ENCODE data around the gene RSPRY1.

Gene RSPRY1

DNA sequence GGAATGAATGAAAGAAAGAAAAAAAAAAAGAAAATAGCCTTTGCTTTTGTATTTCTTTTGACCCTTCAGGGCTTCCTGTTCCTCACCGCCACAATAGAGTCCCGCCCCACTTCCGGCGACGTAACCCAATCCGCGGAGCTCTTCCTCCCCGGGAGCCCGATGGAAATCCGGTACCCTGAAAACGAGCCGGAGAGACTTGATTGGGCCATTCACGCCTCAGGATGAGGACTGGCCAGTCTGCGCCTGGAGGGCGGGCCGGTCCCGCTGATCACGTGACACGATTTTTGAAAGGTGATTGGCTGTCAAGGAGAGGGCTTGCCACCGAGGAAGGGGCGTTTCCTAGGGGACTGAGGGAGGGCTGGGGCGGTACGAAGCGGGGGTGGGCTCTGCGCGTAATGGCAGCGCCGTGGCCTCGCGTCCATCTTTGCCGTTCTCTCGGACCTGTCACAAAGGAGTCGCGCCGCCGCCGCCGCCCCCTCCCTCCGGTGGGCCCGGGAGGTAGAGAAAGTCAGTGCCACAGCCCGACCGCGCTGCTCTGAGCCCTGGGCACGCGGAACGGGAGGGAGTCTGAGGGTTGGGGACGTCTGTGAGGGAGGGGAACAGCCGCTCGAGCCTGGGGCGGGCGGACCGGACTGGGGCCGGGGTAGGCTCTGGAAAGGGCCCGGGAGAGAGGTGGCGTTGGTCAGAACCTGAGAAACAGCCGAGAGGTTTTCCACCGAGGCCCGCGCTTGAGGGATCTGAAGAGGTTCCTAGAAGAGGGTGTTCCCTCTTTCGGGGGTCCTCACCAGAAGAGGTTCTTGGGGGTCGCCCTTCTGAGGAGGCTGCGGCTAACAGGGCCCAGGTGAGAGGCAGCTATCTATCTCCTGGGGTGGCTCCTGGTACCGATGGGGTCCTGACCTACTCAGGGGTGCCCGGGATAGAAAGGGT lies at the start of gene RSPRY1, which contains the start of gene PSME3IP1:
Gene RSPRY1 (plus strand): TSS at position 385 of the 927 bp plus-strand sequence. CDS start 18,330 bp downstream, outside the sequence.
Gene PSME3IP1 (minus strand): TSS at position 95 of the 927 bp plus-strand sequence. CDS start 12,185 bp downstream, outside the sequence.
- peak; percentile 100 for DNase-seq (ENCODE audit: low spot score)

DNA sequence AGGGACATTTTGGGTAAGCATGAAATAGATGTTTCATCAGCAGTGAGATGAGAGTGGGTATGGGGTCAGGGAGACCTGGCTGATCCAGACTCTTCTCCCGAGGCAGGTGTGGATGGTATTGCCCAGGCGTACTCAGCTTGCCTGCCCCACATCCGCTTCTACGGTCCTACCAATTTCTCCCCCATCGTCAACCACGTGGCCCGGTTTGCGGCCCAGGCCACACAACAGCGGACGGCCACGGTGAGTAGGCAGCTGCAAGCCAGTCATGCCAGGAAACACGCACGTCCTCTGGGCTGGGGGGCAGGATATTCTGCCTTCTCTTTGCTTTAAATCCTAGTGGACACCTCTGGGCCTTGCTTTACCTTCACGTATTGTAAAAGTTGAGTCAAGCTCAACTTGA lies 49.1 kb upstream of the RSPRY1 start:
- DNase-seq (ENCODE audit: low spot score): no peak

DNA sequence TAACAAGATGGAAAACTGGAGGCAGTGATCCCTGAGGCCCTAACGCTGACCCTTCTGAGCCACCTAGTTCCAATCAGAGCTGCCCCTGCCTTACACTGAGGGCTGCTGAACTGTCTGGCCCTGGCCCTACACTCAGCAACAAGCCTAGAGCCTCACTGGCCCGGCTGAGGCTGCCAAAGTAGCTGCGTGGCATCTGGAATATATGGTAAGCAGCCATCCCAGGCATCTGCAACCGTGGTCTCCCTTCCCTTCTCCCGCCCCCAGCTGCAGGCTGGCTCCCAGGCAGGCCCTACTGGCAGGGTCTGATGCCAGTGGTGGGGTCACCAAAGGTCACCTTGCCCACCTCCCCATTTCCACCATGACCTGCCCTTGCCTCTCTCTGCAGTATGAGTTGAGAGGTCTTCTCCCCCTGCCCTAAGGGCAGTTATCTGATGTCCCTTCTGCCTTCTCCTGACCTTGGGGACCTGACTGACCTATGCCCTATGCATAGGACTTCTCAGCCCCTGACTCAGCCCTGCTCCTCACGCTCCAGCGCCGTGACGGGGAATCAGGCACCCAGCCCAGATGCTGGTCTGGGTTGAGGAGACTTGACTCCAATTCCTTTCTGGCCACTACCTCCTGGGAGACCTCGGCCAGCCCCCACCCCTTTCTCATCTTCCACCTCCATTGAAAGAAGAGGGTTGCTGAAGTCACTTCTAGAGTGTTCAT lies 48.4 kb upstream of the RSPRY1 start:
- DNase-seq (ENCODE audit: low spot score): no peak

DNA sequence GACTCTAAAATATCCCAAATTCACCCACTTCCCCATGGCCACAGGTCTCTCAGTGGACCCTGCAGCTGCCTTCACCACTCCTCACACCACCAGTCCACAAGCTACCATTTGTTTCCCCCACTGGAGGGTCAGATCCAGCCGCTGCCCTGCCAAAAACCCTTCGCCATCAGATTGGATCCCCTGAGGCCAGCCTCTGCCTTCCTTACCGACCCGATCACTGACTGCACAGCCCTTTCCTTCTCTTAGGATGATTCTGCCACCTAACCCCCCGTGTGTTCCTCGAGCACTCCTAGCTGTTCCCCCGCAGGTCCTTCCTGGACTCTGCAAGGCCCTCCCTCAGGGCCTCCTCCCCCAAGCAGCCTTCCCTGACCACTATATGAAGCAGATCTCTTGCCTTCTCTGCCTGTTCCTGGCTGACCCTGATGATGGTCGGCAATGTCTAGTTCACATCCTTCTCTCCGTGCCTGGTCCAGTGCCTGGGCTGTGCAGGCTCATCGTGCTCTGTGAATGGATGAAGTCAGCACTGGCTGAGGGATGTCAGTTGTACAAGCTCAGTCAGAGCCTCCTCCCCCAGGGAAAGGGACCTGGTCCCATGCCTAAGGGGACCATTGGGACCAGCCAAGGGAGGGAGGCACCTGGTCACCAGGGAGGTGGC lies 47.7 kb upstream of the RSPRY1 start:
- DNase-seq (ENCODE audit: low spot score): no peak

DNA sequence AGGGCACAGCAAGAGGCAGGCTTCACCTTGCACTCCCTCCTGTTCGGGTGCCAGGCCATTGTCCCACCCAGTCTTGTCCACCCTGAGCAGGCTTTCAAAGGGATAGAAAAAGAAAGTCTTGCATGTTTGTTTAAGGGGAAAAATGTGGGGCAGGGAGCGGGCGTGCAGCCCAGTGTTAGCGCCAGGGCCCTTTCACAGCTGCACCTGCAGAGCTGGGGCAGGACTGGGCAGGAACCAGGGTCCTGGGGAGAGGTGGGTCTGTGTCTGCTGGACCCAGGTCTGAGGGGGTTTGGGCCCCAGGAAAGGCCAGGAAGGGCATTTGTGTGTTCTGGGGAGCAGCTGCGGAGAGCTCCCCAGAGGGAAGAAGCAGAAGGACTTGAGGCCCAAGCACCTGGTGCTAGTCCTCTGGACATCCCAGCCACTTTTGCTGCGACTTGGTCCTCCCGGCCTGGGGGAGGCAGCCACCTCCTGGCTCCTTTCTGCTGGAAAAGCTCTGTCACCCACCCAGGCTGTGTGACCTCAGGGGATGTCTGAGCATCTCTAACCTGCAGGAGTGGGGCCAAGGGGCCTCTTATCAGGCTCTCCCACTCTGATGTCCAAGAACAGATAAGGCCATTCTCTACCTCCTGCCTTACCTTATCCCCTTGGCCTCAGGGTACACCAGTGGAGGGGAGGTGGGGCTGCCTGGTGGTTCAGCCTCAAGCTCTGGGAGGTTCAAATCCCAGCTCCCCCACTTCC lies 45.0 kb upstream of the RSPRY1 start:
- DNase-seq (ENCODE audit: low spot score): no peak

DNA sequence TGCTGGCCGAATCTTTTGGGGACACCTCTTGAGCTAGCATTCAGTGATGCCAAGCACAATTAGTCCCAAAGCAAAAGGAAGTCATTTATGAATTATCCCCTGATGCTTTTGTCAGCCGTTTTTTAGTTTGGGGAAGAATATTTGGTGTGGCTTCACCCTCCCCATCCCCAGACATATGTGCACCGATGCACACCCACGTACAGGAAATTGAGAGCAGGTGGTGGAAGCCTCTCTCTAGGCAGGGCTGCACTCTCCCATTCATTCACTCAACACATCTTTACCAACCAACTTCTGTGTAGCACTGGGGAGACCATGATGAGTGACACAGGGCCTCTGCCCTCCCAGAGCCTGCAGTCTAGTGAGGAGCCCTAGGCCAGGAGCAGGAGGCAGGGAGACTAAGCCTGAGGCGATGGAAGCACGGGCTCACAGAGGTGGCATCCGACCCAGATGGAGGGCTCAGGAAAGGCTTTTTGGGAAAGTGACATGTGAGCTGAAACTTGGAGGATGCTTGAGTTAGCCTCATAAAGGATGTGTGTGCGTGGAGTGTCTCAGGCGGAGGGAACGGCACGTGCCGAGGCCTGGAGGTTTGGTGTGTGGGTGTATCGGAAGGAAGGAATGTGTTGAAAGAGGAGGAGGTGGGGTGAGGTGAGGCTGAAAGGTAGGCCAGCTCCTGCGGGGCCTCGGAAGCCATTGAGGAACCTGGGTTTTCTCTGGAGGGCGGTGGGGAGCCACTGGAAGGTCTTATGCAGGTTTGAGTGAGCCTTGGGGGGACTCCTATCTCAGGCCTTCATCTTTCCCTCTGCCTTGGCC lies 44.1 kb upstream of the RSPRY1 start:
- DNase-seq (ENCODE audit: low spot score): no peak

DNA sequence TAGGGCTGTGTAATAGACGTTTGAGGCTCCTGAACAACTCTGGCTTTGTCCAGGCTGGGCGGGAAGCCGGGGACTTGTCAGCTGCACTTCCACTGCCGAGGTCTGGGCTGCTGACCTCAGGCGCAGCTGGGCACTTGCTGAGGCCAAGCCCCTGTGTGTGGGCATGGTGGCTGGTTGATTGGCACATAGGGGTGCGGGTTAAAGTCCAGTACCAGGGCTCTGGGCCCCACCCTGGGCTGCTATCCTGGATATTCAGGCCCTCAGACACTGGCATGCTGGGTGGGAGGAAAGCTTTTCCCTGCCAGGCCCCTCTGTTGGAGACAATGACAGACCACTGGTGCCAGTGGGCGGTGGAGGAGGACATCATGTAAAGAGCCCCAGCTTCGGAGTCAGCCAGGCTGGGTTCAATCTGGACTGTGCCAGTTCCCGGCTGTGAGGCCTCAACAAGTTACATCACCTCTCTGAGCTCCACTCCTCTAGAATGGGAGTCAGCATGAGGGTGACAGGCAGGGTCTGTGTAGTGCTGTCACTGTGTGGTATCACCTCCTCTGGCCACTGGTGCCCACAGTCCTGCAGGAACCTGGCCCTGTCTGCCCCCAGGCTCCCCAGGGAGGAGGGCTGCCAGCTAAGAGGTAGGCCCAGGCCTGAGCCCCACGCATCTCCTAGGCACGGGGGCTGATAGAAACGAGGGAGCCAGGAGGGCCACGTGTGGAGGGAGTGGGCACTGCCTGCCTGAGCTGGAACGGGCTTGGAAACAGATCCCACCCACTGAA lies 42.8 kb upstream of the RSPRY1 start:
- no peak for DNase-seq (ENCODE audit: low spot score)

DNA sequence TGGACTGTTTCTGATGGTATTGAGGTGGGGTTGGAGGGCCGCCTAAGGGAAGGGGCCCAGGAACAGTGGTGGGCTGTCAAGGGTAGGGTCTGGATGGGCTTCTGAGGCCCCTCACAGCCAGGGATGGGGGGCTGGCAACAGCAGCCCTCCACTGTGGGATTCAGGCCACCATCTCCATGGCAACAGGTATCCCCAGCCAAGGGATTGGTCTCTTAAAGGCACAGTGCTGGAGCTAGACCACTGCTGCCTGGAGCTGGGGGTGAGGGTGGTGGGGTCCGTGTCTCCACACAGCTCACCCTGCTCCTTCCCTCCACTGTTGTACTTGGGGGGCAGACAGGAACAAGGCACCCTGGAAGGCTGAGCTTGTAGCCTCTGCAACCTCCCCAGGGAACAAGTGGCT lies 42.1 kb upstream of the RSPRY1 start:
- no peak for DNase-seq (ENCODE audit: low spot score)

DNA sequence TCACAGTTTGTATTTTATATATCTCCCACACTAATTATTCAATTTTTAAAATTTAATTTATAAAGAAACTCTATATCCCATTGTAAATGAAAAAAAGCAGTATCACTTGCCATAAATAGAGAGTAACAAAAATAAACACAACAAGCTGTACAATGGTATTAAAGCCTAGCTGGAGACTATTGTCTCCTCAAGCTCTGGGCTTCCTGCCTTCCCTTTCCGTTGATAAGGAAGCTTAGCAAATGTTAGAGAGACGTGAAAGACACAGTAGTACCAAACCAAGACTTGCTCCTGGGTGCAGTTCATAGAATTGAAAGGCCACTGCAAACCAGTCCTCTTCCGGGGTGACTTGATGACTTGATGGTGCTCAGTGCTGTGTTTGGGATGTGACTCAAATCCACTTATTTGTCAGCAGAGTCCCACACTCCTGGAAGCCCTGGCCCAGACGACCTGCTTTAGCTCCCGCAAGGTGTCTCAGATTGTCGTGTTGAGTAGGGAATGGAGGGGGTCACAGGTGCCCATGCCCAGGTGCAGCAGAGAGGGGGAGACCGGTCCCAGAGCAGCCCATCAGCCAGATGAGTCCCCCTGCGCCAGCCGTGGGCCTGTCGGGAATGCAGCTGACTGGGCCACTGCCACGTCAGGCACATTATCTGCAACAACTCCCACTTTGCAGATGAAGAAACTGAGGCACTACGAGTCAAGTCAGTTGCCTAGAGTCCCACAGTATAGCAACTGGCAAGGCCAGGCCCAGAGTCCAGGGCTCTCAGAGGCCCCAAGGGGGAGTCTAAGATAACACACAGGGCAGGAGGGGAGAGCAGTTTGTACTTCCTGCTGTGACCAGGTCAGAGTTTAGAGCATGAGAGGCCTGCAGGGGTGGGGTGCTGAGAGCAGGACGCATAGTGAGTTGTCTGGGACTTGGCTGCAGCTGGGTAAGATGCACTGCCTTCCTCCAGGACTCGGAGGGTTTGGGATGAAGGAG lies 40.8 kb upstream of the RSPRY1 start:
- no peak for DNase-seq (ENCODE audit: low spot score)

DNA sequence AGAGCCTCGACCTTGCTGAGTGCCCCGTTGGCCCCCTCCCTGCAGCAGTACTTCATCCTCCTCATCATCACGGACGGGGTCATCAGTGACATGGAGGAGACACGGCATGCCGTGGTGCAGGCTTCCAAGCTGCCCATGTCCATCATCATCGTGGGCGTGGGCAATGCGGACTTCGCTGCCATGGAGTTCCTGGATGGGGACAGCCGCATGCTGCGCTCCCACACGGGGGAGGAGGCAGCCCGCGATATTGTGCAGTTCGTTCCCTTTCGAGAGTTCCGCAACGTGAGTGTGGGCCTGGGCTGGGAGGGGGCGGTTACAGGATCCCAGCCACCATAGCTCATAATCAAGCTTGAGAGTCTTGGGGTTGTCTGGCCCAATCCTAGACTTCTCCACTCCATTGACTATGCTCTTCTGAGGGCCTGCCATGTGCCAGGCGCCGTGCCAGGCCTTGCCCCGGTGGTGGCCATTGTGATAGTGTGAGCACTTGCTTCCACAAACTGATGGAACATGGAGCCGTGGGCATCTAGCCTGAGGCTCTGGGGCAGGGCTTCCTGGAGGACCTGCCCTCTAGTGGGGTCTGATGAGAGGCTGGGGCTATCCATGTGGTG lies 40.0 kb upstream of the RSPRY1 start:
- no peak for DNase-seq (ENCODE audit: low spot score)

DNA sequence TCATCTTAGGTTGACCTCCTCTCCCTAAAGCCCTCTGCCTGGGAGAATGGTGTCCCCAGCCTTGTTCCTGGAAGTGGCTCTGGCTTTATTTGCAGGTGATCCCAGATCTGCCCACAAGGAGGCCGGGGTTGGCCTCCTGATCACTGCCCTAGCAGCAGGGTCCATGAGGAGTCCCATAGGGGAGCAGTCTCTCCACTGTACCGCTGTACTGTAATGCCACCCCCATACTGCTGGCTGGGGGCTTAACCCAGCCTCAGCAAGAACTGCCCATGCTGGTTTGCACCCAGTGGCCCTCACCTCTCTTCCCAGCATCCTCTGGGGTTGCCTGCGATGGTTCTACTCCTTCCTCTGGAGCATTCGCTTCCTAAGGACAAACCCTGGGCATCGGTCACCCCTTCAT lies 39.4 kb upstream of the RSPRY1 start:
- DNase-seq (ENCODE audit: low spot score): no peak

DNA sequence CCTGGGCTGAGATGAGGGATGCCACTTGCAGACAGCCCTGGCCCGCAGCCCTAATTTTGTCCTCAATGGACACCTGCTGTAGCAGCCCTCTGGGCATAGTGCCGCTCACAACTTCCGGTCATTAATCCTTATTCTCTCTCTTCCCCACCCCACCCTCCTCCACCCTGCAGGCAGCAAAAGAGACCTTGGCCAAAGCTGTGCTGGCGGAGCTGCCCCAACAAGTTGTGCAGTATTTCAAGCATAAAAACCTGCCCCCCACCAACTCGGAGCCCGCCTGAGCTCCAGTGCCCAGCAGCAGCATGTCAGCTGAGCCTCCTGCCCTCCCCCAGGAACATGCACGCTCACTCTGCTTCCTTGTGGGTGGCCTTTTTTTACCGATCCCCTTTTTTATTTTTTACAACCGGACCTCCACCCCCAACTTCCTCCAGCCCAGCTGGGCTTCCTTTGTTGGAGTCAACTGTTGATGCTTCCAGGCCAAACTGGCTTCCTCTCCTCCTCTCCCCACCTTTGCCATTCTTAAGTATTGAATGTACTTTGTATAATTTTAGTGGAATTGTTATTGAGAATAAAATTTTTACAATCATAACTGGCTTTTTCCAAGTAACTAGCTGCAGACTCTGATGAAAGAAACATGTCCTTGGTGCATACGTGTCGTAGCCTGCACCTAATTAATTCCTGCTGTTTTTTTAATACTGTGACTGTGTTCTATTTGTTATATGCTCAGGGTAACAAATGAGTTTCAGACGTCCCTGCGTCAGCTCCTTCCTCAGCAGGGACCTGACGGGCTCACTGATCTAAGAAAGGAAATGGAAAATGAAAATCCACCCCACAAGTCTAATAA lies 38.5 kb upstream of the RSPRY1 start:
- no peak for DNase-seq (ENCODE audit: low spot score)

DNA sequence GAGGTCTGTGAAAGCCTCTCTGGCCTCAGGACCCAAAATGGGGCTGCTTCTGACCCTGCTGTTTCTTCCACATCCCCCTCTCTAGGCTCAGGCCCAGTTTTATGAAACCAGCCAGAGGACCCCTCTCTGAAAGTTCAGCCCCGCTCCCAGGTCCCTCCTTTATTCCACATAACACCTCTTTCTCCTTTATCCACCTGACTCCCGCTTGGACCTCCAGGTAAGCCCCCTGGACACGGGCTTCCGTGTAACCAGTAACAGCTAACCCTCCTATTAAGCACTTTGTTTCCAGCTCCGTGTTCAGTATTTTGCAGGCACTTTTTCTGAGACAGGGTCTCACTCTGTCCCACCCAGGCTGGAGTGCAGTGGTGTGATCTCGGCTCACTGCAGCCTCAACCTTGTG lies 37.6 kb upstream of the RSPRY1 start:
- DNase-seq (ENCODE audit: low spot score): no peak

DNA sequence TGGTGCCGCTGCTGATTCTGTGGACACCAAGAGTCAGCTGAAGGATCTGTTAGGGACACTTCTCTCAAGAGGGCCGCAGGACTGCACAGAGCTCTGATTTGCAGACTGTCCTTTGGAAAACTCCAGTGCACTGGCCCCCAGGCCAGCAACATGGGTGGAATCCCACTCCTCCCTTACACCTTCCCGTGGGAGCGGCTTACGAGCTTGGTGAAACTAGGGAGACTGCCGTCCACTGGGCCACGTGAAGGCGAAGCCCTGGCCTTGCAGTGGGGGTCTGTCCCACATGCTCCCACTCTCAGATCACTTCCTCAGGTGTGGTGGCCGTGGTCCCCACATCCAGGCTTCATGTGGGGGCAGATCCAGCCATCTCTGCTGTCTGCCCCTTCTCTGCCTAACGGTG lies 36.7 kb upstream of the RSPRY1 start:
- no peak for DNase-seq (ENCODE audit: low spot score)

DNA sequence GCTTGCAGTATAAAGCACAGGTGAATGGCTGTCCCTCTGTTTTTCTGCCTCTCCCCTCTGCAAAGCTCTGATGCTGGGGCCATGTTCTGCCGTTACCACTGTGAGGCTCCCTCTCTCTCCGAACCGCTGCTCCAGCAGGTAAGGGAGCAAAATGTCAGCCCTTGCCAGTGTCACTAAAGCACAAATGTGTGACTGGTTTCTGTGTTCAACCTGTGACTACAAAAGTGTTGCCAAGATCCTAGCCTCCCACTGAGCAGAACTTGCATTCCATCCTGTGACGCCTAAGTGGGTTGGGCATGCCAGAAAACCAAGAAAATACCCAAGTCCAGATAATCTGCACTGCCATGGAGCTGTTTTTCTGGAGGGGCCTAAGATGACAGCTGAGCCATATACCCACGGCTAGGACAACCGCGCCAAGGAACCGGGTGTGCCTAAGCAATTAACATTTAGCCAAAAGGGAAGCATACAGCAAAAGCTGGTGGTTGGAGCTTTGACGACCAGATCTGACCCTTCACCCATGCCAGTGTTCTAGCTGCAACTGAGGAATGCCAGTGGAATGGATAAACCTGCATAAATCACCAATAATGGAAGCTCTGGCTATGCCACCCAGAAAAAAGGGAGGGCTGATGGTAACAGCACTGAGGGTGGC lies 35.3 kb upstream of the RSPRY1 start:
- DNase-seq (ENCODE audit: low spot score): no peak

DNA sequence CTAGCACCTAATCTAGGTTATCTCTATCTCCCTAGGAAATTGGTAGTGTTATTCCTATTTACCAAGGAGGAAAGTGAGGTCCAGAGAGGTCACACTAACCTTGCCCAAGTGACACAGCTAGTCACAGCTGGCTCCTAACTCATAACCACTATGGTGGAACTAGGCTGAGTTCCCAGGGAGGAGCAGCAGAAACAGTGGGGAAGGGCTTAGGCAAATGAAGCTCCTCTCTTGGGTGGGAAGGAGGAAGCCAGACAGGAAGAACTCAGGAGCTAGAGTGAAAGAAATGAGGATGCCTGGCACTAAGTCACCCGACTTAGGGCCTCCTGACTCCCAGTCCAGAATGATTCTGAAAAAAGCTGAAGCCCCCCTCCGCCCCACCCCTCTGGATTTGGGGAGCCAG lies 34.8 kb upstream of the RSPRY1 start:
- DNase-seq (ENCODE audit: low spot score): no peak
